ENCODE data around the gene TMIGD1. TPM values are rescaled to one million over a fixed set of nuclear protein-coding genes. Genes with fewer than 3 reads are reported as not detected.

The TMIGD1 gene
- total RNA-seq, 2 experiments from 2014 or later: not detected

GRCh38 chr17:30363715-30364202, 29.9 kb upstream of the TMIGD1 start:
- Mint-ChIP-seq H3K27me3 (no peaks in the 10 kb centered on the region), H3K9me3 (peaks cover 3% of the 10 kb centered on the region), H3K4me3 (peak overlapping the region; percentile 2), H3K27ac (peak overlapping the region; percentile 75), H3K4me1 (ENCODE audit: low read depth) (peaks cover 30% of the 10 kb centered on the region), H3K36me3 (ENCODE audit: low read depth) (no peaks in the 10 kb centered on the region)
- peak; percentile 32 to 92 (median 62) for DNase-seq
- Histone ChIP-seq H3K27ac (ENCODE audit: low read depth in 1 of 2, low read length in 2 of 2) (no peak overlapping the region), H3K36me3 (ENCODE audit: insufficient read depth, low read length) (no peaks in the 10 kb centered on the region), H3K27me3 (ENCODE audit: control insufficient read depth in 1 of 2, insufficient read depth in 2 of 2, low read length in 2 of 2) (no peaks in the 10 kb centered on the region), H3K9me3 (ENCODE audit: control insufficient read depth in 1 of 2, insufficient read depth in 1 of 2, low read length in 2 of 2) (peaks cover 0 to 10% of the 10 kb centered on the region in 2 experiments), H3K4me3 (ENCODE audit: low read length) (no peak overlapping the region), H3K4me1 (ENCODE audit: insufficient read depth, low read length) (peaks cover 27% of the 10 kb centered on the region)
- POLR2A ChIA-PET: interaction anchor here (0.5 to 1.3 kb wide), 10 partner anchors 9 to 356 kb away, joined by 3 to 15 read pairs (median 3); partner anchors contain the start of genes BLMH and CPD
- intact Hi-C loops (cut with DNase I, micrococcal nuclease): loop anchor here in 1 of 2 experiments (2.0 kb wide), 1 partner anchor 15 kb away; the partner anchor contains the start of gene CPD
- TF ChIP-seq, protein P1, sequence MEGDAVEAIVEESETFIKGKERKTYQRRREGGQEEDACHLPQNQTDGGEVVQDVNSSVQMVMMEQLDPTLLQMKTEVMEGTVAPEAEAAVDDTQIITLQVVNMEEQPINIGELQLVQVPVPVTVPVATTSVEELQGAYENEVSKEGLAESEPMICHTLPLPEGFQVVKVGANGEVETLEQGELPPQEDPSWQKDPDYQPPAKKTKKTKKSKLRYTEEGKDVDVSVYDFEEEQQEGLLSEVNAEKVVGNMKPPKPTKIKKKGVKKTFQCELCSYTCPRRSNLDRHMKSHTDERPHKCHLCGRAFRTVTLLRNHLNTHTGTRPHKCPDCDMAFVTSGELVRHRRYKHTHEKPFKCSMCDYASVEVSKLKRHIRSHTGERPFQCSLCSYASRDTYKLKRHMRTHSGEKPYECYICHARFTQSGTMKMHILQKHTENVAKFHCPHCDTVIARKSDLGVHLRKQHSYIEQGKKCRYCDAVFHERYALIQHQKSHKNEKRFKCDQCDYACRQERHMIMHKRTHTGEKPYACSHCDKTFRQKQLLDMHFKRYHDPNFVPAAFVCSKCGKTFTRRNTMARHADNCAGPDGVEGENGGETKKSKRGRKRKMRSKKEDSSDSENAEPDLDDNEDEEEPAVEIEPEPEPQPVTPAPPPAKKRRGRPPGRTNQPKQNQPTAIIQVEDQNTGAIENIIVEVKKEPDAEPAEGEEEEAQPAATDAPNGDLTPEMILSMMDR (IDR thresholded peaks at IDR 0.05): no peak
- CTCF ChIA-PET: interaction anchor here (0.9 to 1.6 kb wide), 4 partner anchors 12 to 178 kb away, joined by 3 to 7 read pairs (median 4); no protein-coding TSS in a partner anchor
- ATAC-seq (ENCODE audit: poor library complexity): peak; percentile 87

DNA sequence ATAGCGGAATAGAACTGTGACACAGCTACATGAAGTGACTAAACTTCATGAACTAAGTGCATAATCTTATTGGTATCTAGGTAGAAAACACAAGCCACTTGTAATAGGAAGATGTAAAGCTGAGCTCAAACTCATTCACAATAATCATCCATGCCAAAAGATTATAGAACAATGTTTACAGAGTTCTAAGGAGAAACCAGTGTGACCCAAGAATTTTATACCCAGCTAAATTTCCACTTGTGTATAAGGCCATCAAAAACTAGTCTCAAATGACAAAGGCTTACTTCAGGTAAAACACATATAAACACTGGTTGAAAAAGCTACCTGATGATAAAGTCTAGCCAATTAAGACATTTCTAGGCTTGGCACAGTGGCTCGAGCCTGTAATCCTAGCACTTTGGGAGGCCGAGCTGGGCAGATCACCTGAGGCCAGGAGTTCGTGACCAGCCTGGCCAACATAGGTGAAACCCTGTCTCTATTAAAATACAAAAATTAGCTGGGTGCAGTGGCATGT, 28.0 kb upstream of the TMIGD1 start:
- intact Hi-C loops (cut with DNase I, micrococcal nuclease): loop anchor here in 1 of 2 experiments (2.0 kb wide), 1 partner anchor 17 kb away; the partner anchor contains the start of gene CPD
- CTCF ChIA-PET: interaction anchor here (0.8 to 0.9 kb wide), 2 partner anchors 21 to 115 kb away, joined by 3 read pairs; partner anchors contain the start of gene GOSR1
- peaks cover 0 to 10% of the 10 kb centered on the region in 2 experiments for H3K9me3 ChIP-seq (ENCODE audit: control insufficient read depth in 1 of 2, insufficient read depth in 1 of 2, low read length in 2 of 2)
- H3K9me3 Mint-ChIP-seq: peaks cover 3% of the 10 kb centered on the region
- H3K27me3 ChIP-seq (ENCODE audit: control insufficient read depth in 1 of 2, insufficient read depth in 2 of 2, low read length in 2 of 2): no peaks in the 10 kb centered on the region
- POLR2A ChIA-PET: interaction anchor here (1.1 kb wide), 1 partner anchor 17 kb away, joined by 4 read pairs; the partner anchor contains the start of gene CPD
- H3K36me3 Mint-ChIP-seq (ENCODE audit: low read depth): no peaks in the 10 kb centered on the region
- no peak overlapping the region for H3K4me3 ChIP-seq (ENCODE audit: low read length)
- H3K4me1 ChIP-seq (ENCODE audit: insufficient read depth, low read length): peaks cover 27% of the 10 kb centered on the region
- peaks cover 30% of the 10 kb centered on the region for H3K4me1 Mint-ChIP-seq (ENCODE audit: low read depth)
- no peak overlapping the region for H3K27ac Mint-ChIP-seq
- TF ChIP-seq, protein P1 (IDR thresholded peaks at IDR 0.05): no peak
- H3K27me3 Mint-ChIP-seq: no peaks in the 10 kb centered on the region
- no peaks in the 10 kb centered on the region for H3K36me3 ChIP-seq (ENCODE audit: insufficient read depth, low read length)
- DNase-seq: no peak
- H3K27ac ChIP-seq (ENCODE audit: low read depth in 1 of 2, low read length in 2 of 2): no peak overlapping the region
- ATAC-seq (ENCODE audit: poor library complexity): no peak
- H3K4me3 Mint-ChIP-seq: no peak overlapping the region

DNA sequence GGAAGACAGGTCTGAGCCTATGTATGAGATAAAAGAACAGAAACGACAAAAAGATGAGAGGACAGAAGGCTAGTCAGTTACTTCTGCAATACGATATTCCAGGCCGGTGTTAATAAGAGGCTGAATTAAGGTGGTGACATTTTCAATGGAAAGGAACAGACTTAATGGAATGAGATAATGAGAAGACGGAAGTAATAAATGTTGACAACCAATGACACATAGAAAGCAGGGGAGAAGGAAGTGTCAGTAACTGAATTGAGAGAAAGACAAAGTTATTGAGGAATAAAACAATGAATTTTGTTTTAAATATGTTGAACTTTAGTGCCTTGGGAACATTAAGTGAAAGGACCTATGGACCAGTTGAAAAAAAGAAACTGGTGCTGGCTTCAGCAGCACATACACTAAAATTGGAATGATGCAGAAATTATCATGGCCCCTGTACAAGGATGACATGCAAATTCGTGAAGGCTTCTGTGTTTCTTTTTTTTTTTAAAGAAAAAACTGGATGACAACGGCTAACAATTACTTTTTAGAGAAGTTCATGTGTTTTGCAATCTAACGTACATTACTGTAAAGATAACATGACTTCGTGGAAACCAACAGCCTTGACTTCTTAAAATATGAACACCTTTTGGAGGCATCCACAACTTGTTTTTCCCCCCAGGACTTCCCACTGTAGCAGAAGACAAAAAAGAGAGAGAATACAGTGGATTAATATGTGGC, 26.4 kb upstream of the TMIGD1 start:
- ATAC-seq (ENCODE audit: poor library complexity): no peak
- no peak overlapping the region for H3K4me3 Mint-ChIP-seq
- no peaks in the 10 kb centered on the region for H3K27me3 ChIP-seq (ENCODE audit: control insufficient read depth in 1 of 2, insufficient read depth in 2 of 2, low read length in 2 of 2)
- peaks cover 27% of the 10 kb centered on the region for H3K4me1 ChIP-seq (ENCODE audit: insufficient read depth, low read length)
- no peaks in the 10 kb centered on the region for H3K36me3 Mint-ChIP-seq (ENCODE audit: low read depth)
- CTCF ChIA-PET: no interaction called here
- DNase-seq: no peak
- H3K9me3 ChIP-seq (ENCODE audit: control insufficient read depth in 1 of 2, insufficient read depth in 1 of 2, low read length in 2 of 2): peaks cover 0 to 10% of the 10 kb centered on the region in 2 experiments
- H3K27me3 Mint-ChIP-seq: no peaks in the 10 kb centered on the region
- no peak overlapping the region for H3K27ac ChIP-seq (ENCODE audit: low read depth in 1 of 2, low read length in 2 of 2)
- intact Hi-C loops (cut with DNase I, micrococcal nuclease): no loop called here
- H3K27ac Mint-ChIP-seq: no peak overlapping the region
- no peaks in the 10 kb centered on the region for H3K36me3 ChIP-seq (ENCODE audit: insufficient read depth, low read length)
- peaks cover 3% of the 10 kb centered on the region for H3K9me3 Mint-ChIP-seq
- POLR2A ChIA-PET: no interaction called here
- H3K4me1 Mint-ChIP-seq (ENCODE audit: low read depth): peaks cover 23% of the 10 kb centered on the region
- TF ChIP-seq, protein P1 (IDR thresholded peaks at IDR 0.05): no peak
- no peak overlapping the region for H3K4me3 ChIP-seq (ENCODE audit: low read length)
